PC-9 (cell line): ENCODE data around the gene DENND5A.

ENCODE experiments used
- CTCF ChIP-seq: fragments of 200-600 bp; sonication (generic); conservative IDR thresholded peaks from 2 replicates; pipeline ENCODE4 v1.6.1; 2017; ENCODE audit warnings: mixed run types, antibody characterized with exemption, mild to moderate bottlenecking, moderate library complexity
- EZH2 ChIP-seq: fragments of 200-600 bp; sonication (generic); IDR thresholded peaks from 2 replicates; pipeline ENCODE4 v1.8.0; 2017; ENCODE audit warnings: antibody characterized with exemption, low read depth

GRCh38 chr11:9144828-9145227 lies 120.3 kb downstream of the DENND5A start:
- TF ChIP-seq CTCF (no peak), EZH2 (no peak)
